HG03442 (cell line): Measurements from ENCODE around the gene LTA4H.
"Not testable (repeated sequence)": the region's sequence is repeated elsewhere in the genome, so short reads cannot be mapped to it uniquely, and the experiment has no call there.

Experiments
- ATAC-seq: cut with Tn5 transposase; IDR thresholded peaks from one replicate; pipeline ENCODE4 v1.9.1; 2021; ENCODE audit warnings: mild to moderate bottlenecking, moderate library complexity; ENCODE audit not compliant: unreplicated experiment

The LTA4H gene

DNA sequence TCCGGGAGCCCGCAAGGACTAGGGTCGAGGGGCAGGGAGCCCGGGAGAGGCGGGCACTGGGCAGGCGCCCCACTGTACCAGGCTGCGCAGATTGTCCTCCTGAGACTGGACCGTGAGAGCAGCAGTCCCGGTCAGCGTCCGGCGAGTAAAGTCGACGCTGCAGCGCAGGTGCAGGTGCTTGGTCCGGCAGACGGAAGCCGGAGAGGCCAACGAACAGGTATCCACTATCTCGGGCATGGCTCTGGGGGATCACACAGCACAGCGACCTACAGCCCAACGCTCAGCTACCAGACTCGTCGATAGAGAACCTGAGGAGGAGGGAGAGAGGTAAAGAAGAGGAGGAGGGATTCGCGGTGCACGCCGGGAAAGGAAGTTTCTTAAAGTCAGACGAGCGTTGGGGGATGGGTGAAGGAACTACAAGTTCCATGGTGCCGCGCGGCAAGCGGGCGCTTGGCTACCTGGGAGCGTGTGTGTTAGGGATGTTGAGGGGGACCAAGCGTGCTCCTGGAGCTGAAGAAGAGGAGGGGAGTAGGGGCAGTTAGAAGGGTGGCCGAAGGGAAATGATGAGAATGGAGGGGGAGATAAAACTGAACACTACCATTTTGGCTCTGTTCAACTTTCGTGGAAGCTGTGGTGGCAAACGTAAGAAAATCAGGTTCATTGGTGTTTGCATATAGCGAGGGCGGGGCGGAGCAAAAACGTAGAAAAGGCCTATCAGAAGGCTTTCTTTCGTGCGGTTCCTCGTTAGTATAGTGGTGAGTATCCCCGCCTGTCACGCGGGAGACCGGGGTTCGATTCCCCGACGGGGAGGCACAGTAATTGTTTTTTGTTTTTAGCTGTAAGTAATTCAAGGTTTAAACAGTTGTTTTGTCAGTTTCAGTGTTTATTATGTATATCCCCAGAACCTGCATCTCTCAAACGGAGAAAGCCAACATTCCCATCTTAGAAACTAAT is at the start of gene LTA4H:
Gene LTA4H, minus strand, starts transcription at position 305 of the 954 bp plus-strand sequence. Its CDS starts 68 bp downstream, at position 237.
- ATAC-seq = peak; percentile 89

DNA sequence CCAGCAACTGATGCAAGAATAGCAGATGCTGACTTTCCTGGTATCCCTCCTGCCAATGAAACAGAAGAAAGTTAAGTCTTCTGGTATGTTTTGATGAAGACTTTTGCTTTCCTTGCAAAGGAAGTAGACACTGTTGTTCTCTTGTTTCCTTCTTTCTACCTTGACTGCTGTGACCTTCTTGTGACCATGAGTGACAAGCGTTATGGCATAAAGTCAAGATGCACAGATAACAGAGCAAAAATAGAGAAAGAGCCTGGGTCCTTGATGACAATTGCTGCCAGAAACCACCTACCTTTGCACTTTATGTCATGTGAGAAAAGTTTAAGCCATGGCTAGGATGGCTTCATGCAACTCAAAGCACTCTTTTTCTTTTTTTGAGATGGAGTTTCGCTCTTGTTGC is 49.2 kb upstream of the LTA4H start:
- no peak for ATAC-seq

DNA sequence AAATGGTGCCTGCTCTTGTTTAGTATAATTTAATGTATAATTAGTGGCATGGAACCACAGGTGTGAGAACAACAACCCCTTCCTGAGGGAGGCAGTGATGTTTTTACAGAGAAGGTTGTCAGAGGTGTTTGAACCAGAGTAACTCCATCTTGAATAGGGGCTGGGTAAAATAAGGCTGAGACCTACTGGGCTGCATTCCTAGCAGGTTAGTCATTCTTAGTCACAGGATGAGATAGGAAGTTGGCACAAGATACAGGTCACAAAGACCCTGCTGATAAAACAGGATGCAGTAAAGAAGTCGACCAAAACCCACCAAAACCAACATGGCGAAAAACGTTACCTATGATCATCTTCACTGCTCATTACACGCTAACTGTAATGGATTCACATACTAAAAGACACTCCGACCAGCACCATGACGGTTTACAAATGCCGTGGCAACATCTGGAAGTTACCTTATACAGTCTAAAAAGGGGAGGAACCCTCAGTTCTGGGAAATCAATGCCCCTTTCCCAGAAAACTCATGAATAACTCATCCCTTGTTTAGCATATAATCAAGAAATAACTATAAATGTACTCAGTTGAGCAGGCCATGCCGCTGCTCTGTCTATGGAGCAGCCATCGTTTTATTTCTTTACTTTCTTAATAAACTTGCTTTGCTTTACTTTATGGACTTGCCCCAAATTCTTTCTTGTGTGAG is 47.8 kb upstream of the LTA4H start:
- ATAC-seq = no peak

DNA sequence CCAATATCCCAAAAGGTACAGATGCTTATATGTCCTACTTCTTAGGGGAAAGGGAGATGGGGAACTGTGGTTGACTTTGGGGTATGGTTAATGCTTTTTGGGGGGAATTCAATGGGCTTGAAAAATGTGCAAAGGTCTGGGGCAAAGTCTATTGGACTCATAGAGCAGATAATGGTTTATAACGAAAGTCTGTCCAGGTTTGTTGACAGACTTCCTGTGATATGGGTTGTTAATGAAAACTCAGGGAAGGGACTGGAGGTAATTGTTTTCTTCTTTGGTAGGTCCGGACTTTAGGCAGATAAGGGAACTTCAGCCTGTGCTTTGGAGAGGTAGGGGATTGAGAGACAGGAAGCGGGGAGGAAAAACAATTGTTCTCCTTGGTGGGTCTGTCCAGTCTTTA is 46.2 kb upstream of the LTA4H start:
- ATAC-seq = no peak

DNA sequence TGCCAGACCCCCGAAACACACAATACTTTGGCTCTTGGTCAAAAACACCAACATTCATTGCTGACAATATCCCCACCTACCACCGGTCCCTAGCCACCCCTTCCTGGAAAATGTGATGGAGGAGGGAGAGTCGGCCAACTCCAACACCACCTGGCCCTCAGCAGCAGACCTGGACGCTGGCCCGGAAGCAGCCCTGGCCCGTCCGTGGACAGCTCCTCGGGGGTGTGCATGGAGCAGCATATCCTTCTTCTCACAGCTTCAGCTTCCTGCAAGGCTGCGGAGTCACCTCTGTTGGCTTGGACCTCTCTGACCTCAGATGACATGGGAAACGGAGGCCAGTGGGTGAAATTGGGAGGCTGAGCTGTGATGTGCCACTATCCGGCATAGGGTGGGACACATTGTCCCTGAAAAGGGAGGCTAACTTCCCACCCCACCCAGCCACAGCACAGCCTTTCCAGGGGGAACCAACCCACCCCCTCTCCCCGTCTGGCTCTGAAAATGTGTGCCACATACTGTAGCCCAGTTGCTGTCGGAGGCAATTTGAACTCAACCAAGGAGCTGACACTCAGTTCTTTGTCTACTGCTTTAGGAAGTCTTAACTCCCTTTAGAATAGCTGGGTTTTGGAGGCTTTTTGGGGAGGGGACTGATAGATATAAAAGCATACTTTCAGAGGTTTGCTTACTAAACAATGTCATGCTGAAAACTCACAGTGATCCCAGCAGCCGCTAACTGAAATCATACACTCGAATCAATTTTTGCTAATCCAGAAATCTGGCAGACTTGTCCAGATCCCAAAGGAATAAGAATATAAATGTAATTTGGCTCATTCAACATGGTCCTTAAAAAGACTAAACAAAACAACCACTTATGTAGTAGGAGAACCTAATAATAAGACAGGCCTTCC is 43.1 kb upstream of the LTA4H start:
- no peak for ATAC-seq

DNA sequence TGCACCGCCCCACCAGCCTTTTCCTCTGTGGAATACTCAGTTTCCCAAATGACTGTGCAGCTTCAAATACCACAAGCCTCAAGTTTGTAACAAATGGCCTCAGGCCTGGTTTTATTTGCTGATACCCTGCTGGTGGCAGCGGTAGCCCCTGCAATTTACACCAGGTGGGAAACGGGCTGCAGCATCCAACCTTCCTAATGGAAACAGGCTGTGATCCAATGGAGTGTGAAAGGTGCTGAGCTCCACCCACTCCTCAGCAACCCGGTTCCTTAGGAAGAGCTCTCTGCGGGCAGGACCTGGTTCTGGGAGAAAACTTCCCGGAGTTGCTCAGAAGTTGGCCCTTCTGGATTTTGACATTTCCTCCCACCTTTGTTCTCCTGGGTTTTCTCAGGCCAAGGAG is 41.7 kb upstream of the LTA4H start:
- no peak for ATAC-seq

DNA sequence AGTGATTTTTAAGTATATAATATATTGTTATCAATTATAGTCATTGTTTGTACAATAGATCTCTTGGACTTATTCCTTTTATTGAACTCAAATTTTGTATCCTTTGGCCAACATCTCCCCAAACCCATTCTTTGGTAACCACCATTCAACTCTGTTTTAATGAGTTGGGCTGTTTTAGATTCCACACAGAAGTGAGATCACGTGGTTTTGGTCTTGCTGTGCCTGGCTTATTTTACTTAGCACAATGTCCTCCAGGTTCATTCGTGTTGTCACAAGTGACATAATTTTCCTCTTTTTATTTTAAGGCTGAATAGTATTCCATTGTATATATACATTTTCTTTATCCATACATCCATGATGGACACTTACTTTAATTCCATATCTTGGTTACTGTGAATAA is 40.2 kb upstream of the LTA4H start:
- ATAC-seq = no peak

DNA sequence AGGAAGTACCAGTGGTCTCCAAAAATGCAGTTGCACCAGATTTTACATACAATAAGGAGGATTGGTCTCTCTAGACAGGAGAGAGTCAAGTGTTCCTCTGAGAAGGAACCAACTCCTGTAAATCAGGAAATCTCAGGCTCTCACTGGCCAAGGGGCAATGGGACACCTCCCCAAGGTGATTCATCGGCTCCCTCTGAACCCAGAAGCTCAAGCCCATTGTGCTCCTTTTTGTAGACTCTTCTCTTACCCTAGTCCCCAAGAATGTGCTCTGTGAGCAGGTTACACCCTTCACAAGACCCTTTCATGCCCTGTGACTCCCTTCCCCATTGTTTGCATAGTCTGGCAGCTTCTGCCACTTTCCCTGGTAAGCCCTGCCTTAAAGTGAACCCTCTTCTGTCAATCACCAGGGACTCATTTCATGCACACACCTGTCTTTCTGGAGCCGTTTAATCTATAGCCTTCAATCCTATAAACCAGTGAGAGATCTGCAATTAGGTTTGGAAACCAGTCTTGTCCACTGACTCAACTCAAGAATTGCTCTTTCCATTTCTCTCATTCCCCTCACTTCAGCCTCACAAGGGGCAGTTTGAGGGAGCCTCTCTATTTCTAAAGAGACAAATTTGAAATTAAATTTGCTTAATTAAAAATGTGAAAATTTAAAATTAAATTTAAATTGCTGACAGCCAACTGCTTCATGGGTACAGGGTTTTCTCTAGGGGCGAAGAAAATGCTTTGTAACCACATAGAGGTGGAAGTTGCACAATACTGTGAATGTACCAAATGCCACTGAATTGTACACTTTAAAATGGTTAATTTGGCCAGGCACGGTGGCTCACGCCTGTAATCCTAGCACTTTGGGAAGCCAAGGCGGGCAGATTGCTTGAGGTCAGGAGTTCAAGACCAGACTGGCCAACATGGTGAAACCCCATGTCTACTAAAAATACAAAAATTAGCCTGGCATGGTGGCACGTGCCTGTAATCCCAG is 38.3 kb upstream of the LTA4H start:
- no peak for ATAC-seq

DNA sequence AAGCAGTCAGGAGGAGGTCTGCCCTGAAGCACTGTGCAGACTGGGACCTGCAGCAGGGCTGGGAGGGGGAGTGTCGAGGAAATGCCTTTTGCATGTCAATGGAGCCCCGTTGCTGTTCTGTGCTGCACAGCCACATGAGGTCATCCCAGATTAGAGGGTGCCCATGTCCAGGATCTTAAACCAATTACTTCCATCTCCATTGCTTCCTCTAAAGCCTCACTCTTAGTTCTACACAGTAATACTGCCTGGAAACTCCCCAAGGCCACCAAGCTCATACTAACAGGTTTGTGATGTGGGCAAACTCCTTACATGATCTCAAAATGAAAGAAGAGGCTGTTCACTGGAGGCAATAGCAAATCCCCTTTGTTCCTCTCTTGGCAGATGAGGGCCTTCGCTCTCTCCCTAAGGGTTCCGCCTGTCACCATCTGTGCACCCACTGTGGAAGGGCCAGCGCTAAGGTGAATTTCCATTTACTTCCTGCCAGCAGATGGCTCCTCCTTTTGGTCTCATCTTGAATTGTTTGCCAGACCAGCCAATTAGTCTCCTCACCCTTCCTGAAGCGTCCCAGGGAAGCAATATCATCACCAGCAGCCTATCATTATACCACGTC is 35.4 kb upstream of the LTA4H start:
- peak; percentile 56 for ATAC-seq

DNA sequence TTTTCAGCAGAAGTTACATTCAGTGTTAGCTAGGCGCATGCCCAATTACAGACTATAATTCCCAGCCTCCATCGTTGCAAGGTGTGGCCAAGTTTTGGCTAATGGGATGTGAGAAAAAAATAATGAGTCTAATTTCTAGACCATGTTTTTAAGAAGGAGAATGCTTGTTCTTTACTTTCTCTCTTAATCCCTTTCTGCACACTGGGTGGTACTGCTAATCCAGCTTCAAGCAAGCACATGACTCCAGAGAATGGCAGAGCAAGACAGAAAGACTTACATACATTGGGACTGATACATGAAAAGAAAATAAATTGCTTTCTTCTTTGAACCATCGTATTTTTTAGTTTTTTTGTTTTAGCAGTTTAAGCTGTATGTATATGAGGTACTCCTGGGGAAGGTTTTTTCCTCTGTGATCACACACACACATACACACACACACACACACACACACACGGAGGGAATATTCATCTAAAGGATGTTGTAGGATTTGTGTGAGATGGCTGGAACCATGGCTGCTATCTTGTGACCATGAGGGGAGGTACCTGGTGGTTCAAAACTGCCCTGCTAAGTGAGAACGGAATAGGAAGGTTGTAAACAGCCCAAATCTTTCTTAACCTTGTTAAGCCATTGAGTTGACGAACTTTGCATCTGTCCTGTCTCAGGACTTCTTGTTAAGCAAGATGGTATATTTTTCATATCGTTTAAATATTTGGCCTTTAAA is 34.3 kb upstream of the LTA4H start:
- ATAC-seq = no peak

DNA sequence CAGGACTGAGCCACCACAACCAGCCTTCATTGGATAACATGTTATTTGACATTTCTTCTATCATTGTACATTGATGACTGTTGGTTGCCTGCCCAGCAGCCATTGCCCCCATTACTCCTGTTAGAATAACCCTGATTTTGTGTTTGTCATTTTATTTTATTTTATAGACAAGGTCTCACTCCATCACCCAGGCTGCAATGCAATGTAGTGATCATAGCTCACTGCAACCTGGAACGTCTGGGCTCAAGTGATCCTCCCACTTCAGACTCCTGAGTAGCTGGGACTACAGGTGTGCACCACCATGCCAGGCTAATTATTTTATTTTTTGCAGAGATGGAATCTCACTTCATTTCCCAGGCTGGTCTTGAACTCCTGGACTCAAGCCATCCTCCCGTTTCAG is 33.2 kb upstream of the LTA4H start:
- no peak for ATAC-seq

DNA sequence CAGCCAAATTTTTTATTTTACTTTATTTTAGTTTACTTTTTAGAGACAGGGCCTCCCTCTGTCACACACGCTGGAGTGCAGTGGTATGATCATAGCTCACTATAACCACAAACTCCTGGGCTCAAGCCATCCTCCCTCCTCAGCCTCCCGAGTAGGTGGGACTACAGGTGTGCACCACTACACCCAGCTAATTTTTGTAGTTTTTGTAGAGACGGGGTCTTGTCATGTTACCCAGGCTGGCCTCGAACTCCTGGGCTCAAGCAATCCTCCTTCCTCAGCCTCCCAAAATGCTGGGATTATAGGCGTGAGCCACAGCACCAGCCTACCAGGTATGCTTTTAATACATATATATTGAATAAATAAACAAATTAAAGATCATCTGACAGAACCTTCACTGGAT is 32.7 kb upstream of the LTA4H start:
- ATAC-seq = no peak

DNA sequence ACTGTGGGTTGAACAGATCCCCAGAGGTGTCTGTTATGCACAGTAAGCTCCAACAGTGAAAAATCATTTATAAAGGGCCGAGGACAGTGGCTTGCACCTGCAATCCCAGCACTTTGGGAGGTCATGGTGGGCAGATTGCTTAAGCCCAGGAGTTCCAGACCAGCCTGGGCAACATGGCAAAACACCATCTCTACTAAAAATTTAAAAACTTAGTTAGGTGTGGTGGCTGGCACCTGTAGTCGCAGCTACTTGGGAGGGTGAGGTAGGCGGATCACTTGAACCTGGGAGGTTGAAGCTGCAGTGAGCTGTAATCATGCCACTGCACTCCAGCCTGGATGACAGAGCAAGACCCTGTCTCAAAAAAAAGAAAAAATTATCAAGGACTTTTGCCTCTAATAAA is 30.4 kb upstream of the LTA4H start:
- ATAC-seq = not testable (repeated sequence)

DNA sequence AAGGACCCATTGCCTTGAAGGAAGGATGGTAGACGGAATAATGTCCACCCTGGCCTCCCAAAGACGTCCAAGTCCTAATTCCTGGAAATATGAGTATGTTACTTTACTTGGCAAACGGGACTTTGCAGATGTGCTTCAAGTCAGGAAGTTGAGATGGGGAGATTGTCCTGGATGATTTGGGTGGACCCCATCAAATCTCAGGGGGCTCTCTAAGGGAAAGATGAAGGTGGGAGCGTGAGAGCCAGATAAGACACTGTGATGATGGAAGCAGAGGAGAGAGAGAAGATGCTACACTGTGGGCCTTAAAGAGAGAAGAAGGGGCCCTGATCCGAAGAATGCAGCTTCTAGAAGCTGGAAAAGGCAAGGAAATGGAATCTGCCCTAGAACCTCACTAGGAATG is 29.6 kb upstream of the LTA4H start:
- ATAC-seq = no peak

DNA sequence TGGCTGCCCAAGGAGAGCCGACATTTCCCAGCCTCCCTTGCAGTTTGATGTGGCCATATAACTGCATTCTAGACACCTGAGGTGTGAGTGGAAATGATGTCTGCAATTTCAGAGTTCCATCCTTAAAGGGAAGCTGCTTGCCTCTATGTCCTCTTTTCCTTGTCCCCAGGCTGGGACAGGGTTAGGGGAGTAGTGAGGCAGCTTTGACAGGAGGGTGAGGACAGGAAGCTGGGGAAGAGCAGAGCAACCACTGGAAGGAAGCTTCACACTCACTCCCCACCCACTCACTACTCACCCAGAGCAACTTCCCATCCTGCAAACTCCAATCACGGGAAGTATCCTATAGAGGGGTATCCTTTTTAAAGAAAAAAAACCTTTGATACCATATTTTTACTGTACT is 28.9 kb upstream of the LTA4H start:
- ATAC-seq = no peak

DNA sequence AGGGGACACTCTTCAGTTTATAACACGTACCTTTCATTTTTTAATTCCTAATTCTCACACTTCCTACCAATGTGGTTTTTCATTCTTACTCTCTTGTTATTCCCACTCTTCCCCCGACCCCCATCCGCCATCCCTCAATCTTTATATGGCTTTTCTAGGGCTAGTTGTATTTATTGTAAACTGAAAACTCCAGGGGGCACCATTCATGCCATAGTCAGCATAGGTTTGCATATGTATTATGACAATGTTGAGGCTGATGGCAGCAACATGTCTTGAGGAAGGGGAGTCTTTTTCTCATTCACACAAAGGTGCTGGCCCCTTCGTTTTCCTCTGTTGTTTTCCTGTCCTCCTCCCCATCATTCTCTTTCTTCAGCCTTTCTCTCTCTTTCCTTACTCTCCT is 27.7 kb upstream of the LTA4H start:
- no peak for ATAC-seq

DNA sequence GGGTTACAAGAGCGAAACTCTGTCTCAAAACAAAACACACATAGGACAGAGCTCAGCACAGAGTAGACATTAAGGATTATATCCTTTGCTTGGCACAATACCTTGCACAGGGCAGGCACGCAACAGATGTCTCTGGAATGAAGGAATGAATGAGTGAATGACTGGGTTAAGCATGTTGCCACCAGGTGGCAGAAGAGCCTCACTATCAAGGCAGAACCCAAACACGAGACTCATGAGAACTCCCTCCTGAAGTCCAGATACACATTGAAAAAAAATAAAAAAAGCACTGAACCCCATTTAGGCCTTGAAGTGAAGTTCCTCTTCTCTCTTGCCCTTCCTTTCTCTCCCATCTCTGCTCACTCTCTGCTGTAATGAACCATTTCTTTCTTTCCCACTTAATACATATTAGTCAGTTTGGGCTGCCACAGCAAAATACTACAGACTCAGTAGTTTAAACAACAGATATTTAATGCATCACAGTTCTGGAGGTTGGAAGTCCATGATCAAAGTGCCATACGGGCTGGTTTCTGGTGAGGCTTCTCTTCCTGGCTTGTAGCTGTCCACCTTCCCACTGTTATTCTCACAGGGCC is 26.6 kb upstream of the LTA4H start:
- ATAC-seq = peak; percentile 66

DNA sequence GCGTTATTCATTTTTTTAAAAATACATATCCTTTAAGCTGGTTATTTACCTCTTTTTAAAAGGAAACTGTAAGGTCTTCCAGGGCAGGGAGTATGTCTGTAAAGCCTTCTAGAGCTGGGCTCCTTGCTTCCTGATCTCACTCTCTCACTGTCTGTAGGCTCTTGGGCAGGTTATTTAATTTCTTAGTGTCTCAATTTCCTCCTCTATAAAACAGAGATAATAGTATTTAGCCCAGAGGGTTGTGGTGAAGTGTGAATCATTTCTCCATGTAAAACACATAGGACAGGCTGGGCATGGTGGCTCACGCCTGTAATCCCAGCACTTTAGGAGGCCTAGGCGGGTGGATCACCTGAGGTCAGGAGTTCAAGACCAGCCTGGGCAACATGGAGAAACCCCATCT is 25.9 kb upstream of the LTA4H start:
- ATAC-seq = no peak

DNA sequence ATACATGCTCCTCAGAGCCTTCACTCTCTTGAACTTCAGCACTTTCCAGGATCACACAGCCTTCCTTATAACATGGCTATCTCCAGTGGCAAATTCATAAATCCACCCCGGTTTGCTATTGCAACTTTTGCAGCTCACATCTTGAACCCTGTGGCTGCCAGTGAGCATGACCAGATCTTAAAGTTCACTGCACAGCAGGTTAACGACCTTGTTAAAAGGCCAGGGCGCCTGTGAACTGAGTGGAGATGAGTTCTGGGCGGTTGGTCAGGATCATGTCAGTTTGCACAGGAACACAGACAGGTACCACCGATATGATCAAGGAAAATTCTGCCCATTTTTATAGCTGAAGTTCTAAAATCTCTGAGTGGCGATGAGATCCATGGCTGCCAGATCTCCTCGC is 24.7 kb upstream of the LTA4H start:
- ATAC-seq = no peak
